GM19239 (cell line): Measurements from ENCODE around the gene PCDH10.

Experiments
- DNase-seq: peaks from one replicate; pipeline ENCODE4 v3.0.0; 2011; ENCODE audit warnings: low spot score; ENCODE audit not compliant: insufficient read length
- FAIRE-seq: peaks from 2 replicates; lab custom pipeline; 2011; peaks lifted over from hg19 to GRCh38; lab: Jason Lieb, UNC

The PCDH10 gene

DNA sequence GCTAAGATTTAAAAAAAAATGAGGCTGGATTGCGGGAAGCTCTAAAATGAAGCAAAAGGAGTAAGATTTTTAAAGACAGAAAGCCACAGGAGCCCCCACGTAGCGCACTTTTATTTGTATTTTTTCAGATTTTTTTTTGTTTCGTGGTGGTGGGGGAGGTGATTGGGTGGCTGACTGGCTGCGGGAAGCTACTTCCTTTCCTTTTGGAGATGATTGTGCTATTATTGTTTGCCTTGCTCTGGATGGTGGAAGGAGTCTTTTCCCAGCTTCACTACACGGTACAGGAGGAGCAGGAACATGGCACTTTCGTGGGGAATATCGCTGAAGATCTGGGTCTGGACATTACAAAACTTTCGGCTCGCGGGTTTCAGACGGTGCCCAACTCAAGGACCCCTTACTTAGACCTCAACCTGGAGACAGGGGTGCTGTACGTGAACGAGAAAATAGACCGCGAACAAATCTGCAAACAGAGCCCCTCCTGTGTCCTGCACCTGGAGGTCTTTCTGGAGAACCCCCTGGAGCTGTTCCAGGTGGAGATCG is 908 bp downstream of the PCDH10 start:
- DNase-seq (no peak), FAIRE-seq (no peak)

DNA sequence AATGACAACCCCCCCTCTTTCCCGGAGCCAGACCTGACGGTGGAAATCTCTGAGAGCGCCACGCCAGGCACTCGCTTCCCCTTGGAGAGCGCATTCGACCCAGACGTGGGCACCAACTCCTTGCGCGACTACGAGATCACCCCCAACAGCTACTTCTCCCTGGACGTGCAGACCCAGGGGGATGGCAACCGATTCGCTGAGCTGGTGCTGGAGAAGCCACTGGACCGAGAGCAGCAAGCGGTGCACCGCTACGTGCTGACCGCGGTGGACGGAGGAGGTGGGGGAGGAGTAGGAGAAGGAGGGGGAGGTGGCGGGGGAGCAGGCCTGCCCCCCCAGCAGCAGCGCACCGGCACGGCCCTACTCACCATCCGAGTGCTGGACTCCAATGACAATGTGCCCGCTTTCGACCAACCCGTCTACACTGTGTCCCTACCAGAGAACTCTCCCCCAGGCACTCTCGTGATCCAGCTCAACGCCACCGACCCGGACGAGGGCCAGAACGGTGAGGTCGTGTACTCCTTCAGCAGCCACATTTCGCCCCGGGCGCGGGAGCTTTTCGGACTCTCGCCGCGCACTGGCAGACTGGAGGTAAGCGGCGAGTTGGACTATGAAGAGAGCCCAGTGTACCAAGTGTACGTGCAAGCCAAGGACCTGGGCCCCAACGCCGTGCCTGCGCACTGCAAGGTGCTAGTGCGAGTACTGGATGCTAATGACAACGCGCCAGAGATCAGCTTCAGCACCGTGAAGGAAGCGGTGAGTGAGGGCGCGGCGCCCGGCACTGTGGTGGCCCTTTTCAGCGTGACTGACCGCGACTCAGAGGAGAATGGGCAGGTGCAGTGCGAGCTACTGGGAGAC is 1.6 kb downstream of the PCDH10 start:
- FAIRE-seq (no peak), DNase-seq (no peak)

DNA sequence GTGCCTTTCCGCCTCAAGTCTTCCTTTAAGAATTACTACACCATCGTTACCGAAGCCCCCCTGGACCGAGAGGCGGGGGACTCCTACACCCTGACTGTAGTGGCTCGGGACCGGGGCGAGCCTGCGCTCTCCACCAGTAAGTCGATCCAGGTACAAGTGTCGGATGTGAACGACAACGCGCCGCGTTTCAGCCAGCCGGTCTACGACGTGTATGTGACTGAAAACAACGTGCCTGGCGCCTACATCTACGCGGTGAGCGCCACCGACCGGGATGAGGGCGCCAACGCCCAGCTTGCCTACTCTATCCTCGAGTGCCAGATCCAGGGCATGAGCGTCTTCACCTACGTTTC is 2.2 kb downstream of the PCDH10 start:
- no peak for DNase-seq
- FAIRE-seq, result no peak

DNA sequence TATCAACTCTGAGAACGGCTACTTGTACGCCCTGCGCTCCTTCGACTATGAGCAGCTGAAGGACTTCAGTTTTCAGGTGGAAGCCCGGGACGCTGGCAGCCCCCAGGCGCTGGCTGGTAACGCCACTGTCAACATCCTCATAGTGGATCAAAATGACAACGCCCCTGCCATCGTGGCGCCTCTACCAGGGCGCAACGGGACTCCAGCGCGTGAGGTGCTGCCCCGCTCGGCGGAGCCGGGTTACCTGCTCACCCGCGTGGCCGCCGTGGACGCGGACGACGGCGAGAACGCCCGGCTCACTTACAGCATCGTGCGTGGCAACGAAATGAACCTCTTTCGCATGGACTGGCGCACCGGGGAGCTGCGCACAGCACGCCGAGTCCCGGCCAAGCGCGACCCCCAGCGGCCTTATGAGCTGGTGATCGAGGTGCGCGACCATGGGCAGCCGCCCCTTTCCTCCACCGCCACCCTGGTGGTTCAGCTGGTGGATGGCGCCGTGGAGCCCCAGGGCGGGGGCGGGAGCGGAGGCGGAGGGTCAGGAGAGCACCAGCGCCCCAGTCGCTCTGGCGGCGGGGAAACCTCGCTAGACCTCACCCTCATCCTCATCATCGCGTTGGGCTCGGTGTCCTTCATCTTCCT is 2.7 kb downstream of the PCDH10 start:
- FAIRE-seq (no peak), DNase-seq (no peak)

DNA sequence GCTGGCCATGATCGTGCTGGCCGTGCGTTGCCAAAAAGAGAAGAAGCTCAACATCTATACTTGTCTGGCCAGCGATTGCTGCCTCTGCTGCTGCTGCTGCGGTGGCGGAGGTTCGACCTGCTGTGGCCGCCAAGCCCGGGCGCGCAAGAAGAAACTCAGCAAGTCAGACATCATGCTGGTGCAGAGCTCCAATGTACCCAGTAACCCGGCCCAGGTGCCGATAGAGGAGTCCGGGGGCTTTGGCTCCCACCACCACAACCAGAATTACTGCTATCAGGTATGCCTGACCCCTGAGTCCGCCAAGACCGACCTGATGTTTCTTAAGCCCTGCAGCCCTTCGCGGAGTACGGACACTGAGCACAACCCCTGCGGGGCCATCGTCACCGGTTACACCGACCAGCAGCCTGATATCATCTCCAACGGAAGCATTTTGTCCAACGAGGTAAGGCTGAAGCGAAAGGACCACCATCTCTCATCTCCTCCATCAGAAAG is 3.3 kb downstream of the PCDH10 start:
- FAIRE-seq, result no peak
- DNase-seq, result no peak

DNA sequence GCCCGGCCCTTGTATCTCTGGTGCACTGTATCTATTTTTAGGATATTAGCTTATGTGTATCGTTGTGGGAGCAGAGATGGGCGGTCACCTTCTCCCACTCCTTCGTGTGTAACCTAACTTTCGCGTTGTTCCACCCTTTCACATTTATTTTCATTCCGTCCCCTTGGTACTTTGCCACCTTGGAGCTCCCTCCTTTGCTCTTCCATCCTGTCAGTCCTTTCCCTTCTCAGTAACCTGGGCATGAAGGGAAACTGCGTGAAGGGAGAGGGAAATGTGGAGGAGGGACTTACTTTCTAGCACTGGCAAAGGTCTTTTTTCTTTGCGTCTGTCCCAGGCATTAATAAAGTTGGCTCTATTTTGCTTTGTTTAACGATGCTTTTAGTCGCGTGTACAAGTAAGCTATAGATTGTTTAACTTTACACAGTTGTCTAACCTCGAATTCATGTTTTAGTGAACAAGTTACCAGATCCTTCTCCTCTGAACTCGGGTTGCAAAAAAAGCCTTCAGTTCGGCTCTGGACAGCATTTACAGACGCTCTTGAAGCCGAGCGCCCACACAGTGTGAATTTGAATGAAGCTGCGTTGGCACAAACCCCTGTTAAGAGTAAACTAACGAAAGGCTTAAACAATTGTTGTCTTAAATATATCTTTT is 3.9 kb downstream of the PCDH10 start:
- no peak for FAIRE-seq
- DNase-seq, result no peak

DNA sequence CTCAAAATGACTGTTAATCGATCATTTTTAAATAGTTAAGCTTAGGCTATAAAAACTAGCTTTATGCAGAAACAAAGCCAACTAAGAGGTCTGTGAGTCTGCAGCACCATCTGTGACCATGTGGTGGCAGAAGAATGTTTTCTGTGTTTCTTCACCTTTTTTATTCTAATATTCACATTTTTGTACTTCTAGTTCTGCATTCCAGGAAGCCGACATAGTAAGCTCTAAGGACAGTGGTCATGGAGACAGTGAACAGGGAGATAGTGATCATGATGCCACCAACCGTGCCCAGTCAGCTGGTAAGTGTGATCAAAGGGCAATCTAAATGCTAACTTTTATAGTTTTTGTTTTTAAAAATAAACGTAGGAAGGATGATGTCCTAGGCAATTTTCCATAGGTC is 5.6 kb downstream of the PCDH10 start:
- FAIRE-seq (no peak), DNase-seq (no peak)

DNA sequence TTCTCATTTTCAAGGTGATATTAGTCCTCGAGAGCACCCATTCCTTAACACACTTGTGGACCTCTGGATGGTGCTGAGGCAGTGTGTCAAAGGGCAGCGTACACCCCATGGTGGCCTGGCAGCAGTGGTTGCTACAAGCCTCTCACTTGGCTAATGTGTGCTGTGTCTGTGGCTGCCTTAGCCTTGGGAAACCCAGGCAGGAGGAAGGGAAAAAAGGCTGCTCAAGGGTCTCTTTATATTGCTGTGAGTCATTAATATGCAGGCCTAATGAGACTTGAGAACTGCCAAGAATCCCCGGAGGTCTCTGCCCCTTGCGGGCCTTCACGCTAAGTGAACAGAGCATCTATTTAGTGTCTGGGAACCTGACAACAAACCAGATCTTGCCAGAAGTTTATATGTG is 7.0 kb downstream of the PCDH10 start:
- no peak for FAIRE-seq
- DNase-seq, result no peak

DNA sequence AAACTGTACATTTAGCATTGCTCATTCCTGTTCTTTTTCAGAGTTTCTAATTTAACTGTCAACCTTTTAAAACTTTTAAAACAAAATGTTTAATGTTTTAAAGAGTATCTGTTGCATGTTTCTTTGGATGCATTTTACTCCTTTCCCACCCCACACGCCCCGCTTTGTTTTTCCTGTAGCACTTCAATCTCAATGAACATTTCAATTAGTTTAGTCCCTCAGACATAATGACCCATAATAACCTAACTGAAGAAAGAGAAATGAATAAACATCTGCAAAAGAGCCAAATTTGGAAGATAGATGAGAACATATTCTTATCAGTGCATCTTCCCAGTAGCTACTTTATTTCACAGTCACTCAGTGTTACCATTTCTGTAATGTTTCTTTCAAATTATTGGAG is 7.5 kb downstream of the PCDH10 start:
- DNase-seq (no peak), FAIRE-seq (no peak)

DNA sequence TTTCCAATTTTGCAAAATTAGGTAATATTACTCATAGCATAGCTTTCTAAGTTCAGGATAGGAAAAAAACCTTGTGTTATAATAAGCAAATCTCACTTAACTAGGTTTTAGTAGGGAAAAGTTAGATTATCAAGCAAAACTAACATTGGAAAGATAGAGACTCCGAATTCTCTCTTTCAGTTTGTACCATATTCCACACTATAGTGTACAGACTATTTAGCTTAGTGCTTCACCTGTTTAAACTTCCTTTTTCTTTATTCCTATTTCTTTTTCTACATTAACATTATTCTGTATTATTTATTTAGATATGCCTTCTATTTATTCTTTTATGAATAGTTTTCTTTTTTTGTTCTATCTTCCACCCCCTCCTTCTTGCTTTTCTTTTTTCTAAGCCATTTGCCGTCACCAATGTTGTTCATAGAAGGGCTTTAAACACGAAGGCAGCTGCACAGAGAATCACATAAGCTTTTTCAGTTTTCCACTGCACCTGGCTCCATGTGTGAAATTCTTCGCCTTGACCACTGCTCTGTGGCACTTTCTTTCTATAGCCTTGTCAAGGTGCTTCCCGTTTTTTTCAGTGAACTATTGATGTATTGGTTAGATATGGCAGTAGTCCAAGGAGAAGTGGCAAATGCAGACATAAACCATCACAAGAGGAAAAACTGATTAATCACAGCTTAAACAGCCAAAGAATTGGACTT is 8.5 kb downstream of the PCDH10 start:
- DNase-seq (no peak), FAIRE-seq (no peak)

DNA sequence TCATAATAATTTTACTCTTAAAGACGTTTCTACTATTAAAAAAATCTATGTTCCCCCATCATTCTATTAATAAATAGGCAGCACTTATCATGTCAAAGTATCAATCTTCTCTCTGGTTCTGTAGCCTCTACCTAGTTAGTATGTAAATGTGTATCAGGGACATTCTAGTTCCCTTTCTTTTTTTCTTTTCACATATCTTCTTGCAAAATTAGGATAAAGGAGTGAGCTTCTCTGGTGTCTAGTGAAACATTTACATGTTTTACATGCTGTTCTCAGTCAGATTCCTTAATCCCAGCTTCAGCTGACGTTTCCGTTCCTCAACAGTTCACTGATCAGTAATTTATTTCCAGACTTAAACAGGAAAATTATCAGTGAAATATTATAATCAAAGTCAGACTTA is 11.8 kb downstream of the PCDH10 start:
- FAIRE-seq (no peak), DNase-seq (no peak)

DNA sequence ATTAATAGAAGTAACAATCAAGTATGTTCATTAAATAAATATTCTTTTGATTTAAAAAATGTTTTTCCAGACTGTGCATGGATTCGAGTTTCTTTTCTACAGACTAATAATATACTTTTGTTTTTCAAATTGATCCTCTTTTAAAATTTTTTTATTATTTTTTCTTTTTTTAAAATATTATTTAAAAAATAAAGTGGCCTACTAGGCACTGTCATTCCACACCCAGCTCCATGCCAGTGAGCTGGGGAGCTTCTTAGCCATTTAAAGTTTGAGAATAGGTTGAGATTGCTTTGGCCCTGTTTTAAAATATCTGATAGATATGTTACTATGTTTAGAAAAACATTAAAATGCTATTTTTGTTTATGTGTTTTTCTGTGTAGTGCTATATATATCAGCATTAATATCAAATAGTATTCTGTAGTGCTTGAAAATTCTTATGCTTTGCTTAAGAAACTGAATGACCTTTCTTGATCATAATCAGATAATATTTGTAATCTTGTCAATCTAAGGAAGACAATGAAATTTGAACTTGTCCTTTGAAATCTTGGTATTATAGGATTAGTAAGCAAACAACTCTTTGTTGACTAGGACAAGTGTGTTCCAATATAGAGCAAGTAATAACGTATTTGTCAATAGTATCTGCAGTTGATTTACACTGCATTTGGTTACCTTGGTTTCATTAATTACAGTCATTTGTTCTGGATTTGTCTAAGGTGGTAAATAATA is 12.6 kb downstream of the PCDH10 start:
- DNase-seq (no peak), FAIRE-seq (no peak)

DNA sequence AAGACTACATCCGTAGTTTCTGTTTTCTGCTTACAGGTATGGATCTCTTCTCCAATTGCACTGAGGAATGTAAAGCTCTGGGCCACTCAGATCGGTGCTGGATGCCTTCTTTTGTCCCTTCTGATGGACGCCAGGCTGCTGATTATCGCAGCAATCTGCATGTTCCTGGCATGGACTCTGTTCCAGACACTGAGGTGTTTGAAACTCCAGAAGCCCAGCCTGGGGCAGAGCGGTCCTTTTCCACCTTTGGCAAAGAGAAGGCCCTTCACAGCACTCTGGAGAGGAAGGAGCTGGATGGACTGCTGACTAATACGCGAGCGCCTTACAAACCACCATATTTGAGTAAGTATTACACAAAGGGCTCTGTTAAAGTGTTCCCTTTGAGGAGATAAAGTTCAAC is 13.8 kb downstream of the PCDH10 start:
- FAIRE-seq, result no peak
- no peak for DNase-seq

DNA sequence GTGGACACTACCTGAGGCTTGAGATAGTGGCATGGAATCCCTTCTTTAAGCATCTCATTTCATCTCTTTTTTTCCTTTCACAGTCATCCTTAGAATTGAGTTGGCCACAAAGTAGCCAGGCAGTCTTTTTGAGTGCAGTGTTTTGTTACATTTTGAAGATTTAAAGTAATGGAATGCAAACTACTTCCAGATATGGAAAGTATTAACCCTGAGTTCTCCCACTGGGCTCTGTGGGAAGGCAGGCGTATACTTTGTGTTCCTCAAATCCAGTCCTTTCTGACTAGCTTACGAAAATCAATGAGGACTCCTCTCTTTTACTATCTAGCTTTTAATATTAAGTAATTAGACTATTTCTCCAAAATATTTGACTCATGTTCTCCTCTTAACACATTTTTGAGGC is 29.9 kb downstream of the PCDH10 start:
- DNase-seq (no peak), FAIRE-seq (no peak)

DNA sequence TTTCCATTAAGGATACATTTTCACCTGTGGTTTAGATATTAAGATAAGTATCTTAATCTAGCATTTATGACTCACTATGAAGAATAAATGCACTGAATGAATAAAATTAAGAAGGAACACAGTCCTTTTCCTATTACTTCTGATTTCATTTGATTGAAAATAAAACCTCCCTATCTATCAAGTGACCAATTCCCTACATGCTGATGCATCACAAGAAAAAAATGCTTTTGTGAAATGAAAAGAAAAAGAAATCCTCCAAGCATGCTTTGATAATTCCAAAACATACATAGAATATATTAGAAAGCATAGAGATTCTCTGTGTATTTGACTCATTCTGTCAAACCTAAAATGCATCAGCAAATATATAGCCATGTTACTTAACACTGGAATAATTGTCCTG is 37.1 kb downstream of the PCDH10 start:
- no peak for DNase-seq
- FAIRE-seq, result no peak

DNA sequence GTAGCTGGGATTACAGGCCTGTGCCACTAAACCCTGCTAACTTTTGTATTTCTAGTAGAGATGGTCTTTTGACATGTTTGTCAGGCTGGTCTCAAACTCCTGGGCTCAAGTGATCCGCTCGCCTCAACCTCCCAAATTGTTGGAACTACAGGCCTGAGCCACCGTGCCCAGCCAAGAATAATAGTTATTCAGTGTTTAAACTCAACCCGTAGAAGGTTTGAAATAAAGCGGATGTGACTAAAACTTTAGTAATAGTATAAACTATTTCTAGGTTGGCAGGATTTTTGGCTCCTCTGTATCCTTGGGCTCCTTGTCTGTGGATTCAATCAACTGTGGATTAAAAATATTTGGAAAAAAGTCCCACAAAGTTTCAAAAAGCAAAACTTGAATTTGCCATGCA is 37.8 kb downstream of the PCDH10 start:
- DNase-seq (no peak), FAIRE-seq (no peak)

DNA sequence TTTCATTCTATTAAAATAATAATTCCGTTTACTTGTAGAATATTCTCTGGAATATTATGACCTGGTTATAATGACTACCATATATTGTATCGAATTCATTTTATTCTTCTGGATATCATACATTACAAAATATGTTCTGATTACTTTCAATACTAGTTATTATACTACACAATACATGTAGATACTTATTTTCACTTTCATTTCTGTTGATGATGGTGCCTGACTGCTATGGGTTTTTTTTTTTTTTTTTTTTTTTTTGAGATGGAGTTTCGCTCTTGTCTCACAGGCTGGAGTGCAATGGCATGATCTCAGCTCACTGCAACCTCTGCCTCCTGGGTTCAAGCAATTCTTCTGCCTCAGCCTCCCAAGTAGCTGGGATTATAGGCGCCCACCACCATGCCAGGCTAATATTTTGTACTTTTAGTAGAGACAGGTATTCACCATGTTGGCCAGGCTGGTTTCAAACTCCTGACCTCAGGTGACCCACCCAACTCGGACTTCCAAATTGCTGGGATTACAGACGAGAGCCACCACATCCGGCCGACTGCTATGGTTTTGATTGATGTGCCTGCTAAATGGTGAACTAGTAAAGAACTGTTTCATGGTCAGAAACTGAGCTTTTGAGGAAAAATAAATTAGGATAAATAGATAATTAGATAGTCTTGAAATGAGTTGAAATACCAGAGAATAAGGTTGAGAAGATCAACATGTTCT is 39.5 kb downstream of the PCDH10 start:
- FAIRE-seq (peak; percentile 26), DNase-seq (no peak)

DNA sequence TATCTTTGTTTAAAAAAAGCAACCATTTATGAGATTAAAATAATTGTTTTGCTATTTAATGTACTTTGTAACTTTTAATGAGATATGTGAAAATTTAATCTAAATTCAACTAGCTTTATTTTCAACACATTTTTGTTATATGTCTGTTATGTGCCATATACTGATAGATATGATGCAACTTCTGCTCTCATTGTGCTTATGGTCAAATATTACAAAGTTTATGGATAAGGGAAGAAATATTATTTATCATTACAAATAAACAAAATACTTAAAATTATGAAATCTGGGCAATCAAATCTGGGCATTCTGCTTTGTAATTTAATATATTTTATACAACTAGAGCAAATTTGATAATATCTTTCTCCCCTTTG is 40.0 kb downstream of the PCDH10 start:
- DNase-seq (no peak), FAIRE-seq (peak; percentile 8)

DNA sequence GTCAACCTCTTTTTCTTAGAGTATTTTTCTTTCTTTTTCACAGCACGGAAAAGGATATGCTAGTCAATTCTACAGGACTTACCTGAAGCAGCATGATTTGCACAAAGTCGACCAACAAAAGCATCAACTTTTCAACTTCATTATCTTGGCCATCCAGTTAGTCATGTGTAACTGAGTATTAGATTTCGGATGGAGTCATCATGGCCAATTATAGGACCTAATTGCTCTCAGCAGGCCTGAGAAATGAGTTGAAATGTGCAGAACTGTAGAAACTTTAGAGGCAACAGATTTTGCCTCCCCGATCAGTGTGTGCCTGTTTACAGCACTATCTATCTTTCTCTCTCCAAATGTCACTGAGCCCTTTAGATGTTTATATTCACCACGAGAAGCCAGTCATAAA is 41.0 kb downstream of the PCDH10 start:
- FAIRE-seq (peak; percentile 8), DNase-seq (no peak)
